Measurements from ENCODE around the gene KIAA1958. TPM values are rescaled to one million over a fixed set of nuclear protein-coding genes. Genes with fewer than 3 reads are reported as not detected.

The KIAA1958 gene
- polyA plus RNA-seq, 2 of the 4 experiments (the other 2 are of a cell fraction): 2.2 to 3.7 TPM

DNA sequence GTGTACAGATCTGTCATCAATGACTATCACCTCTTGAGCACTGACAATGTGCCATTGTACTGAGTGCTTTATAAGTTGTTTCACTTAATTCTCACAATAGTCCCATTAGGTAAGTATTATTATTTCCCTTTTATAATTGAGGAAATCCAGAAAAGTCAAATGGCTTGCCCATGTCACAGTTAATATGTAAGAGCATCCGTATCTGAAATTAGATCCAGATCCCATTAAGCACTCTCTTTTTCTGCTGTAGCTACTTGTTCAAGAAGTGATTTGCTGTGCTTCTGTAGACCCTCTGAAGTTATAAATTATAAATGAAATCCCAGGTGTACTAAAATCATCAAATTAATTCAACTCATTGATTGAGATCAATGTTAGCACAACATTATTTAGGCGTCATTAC is 136.6 kb downstream of the KIAA1958 start:
- H3K4me1 ChIP-seq: no peaks in the 10 kb centered on the region
- CTCF ChIA-PET: no interaction called here
- POLR2A ChIA-PET: no interaction called here
- H3K27ac ChIP-seq: no peak overlapping the region
- no peak overlapping the region for H3K4me3 ChIP-seq
- no peak for ATAC-seq
- no peak for TF ChIP-seq EHF (CRISPR knock-in tag; IDR thresholded peaks at IDR 0.05)
- TF ChIP-seq CHD2 (IDR thresholded peaks at IDR 0.05; ENCODE audit: low read length, partially characterized antibody): no peak
- TF ChIP-seq, protein P1, sequence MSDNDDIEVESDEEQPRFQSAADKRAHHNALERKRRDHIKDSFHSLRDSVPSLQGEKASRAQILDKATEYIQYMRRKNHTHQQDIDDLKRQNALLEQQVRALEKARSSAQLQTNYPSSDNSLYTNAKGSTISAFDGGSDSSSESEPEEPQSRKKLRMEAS (IDR thresholded peaks at IDR 0.05): no peak
- TF ChIP-seq RAD21 (conservative IDR thresholded peaks at IDR 0.05 in 1 of 2, IDR thresholded peaks at IDR 0.05 in 1 of 2): no peak
- TF ChIP-seq POLR2AphosphoS2 (conservative IDR thresholded peaks at IDR 0.05; ENCODE audit: low read length): no peak
- no peak for TF ChIP-seq HDAC2 (IDR thresholded peaks at IDR 0.05)
- TF ChIP-seq FOSB (CRISPR knock-in tag; IDR thresholded peaks at IDR 0.05): no peak
- TF ChIP-seq NR3C1 (IDR thresholded peaks at IDR 0.05): no peak
- no peak for TF ChIP-seq HOXA7 (CRISPR knock-in tag; IDR thresholded peaks at IDR 0.05)
- TF ChIP-seq, protein P2, sequence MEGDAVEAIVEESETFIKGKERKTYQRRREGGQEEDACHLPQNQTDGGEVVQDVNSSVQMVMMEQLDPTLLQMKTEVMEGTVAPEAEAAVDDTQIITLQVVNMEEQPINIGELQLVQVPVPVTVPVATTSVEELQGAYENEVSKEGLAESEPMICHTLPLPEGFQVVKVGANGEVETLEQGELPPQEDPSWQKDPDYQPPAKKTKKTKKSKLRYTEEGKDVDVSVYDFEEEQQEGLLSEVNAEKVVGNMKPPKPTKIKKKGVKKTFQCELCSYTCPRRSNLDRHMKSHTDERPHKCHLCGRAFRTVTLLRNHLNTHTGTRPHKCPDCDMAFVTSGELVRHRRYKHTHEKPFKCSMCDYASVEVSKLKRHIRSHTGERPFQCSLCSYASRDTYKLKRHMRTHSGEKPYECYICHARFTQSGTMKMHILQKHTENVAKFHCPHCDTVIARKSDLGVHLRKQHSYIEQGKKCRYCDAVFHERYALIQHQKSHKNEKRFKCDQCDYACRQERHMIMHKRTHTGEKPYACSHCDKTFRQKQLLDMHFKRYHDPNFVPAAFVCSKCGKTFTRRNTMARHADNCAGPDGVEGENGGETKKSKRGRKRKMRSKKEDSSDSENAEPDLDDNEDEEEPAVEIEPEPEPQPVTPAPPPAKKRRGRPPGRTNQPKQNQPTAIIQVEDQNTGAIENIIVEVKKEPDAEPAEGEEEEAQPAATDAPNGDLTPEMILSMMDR (IDR thresholded peaks at IDR 0.05): no peak
- TF ChIP-seq JUNB (IDR thresholded peaks at IDR 0.05): no peak
- no peak for TF ChIP-seq PHF8 (IDR thresholded peaks at IDR 0.05; ENCODE audit: borderline replicate concordance, low read depth)
- TF ChIP-seq MAZ (IDR thresholded peaks at IDR 0.05; ENCODE audit: borderline replicate concordance, low read depth, low read length): no peak
- no peak for TF ChIP-seq HOXB13 (CRISPR knock-in tag; IDR thresholded peaks at IDR 0.05; ENCODE audit: low read depth)
- TF ChIP-seq, protein P3, sequence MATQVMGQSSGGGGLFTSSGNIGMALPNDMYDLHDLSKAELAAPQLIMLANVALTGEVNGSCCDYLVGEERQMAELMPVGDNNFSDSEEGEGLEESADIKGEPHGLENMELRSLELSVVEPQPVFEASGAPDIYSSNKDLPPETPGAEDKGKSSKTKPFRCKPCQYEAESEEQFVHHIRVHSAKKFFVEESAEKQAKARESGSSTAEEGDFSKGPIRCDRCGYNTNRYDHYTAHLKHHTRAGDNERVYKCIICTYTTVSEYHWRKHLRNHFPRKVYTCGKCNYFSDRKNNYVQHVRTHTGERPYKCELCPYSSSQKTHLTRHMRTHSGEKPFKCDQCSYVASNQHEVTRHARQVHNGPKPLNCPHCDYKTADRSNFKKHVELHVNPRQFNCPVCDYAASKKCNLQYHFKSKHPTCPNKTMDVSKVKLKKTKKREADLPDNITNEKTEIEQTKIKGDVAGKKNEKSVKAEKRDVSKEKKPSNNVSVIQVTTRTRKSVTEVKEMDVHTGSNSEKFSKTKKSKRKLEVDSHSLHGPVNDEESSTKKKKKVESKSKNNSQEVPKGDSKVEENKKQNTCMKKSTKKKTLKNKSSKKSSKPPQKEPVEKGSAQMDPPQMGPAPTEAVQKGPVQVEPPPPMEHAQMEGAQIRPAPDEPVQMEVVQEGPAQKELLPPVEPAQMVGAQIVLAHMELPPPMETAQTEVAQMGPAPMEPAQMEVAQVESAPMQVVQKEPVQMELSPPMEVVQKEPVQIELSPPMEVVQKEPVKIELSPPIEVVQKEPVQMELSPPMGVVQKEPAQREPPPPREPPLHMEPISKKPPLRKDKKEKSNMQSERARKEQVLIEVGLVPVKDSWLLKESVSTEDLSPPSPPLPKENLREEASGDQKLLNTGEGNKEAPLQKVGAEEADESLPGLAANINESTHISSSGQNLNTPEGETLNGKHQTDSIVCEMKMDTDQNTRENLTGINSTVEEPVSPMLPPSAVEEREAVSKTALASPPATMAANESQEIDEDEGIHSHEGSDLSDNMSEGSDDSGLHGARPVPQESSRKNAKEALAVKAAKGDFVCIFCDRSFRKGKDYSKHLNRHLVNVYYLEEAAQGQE (IDR thresholded peaks at IDR 0.05): no peak
- TF ChIP-seq POLR2A (IDR thresholded peaks at IDR 0.05; ENCODE audit: low read length): no peak
- TF ChIP-seq, protein P4, sequence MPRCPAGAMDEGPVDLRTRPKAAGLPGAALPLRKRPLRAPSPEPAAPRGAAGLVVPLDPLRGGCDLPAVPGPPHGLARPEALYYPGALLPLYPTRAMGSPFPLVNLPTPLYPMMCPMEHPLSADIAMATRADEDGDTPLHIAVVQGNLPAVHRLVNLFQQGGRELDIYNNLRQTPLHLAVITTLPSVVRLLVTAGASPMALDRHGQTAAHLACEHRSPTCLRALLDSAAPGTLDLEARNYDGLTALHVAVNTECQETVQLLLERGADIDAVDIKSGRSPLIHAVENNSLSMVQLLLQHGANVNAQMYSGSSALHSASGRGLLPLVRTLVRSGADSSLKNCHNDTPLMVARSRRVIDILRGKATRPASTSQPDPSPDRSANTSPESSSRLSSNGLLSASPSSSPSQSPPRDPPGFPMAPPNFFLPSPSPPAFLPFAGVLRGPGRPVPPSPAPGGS (IDR thresholded peaks at IDR 0.05): no peak
- WGBS (ENCODE audit: missing lambda C conversion rate): 94% methylated on average over 2 of the region's 2 CpGs
- DNase-seq (ENCODE audit: low read depth in 1 of 2, low spot score in 1 of 2): no peak
- H3K9me3 ChIP-seq: no peaks in the 10 kb centered on the region
- no peak overlapping the region for H3K4me2 ChIP-seq
- FAIRE-seq: no peak

DNA sequence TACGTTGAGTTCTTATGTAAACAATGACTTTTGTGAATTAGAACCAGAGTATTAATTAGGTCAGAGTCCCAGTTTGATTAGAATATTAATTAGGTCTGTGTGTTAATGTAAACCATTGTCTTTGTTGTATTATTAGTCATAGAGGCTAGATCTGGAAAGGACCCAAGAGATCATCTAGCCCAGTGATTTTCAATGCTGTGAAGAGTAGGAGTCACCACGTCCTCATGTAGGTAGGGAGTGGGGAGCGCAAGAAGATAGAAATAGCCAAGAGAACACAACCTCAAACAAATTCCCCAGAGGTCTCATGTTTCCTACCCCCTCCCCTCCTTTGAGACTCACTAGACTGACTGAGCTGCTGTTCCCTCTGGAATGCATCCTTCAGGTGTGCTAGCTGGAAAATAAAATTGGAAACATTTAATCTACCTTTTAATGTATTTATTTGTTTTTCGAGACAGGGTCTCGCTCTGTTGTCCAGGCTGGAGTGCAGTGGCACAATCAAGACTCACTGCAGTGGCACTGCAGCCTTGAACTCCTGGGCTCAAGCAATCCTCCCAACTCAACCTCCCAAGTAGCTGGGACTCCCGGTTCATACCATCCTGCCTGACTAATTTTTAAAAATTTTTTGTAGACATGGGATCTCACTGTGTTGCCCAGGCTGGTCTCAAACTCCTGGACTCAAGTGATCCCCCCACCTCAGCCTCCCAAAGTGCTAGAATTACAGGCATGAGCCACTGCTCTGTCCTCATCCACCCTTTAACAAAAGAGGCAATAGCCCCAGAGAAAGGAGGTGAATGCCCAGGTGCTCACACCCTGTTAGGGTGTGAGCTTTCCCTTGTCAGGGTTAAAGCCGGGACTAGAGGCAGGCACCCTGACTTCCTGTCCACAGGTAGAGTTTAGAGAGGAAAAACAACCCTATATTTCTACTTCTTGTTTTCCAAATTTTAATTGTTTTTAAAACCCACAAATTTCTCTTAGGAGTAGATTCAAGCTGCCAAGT is 138.4 kb downstream of the KIAA1958 start:
- Histone ChIP-seq H3K4me1 (no peaks in the 10 kb centered on the region), H3K4me2 (no peak overlapping the region), H3K9me3 (no peaks in the 10 kb centered on the region), H3K4me3 (no peak overlapping the region), H3K27ac (no peak overlapping the region)
- ATAC-seq (no peak), FAIRE-seq (no peak), DNase-seq (ENCODE audit: low read depth in 1 of 2, low spot score in 1 of 2) (no peak)
- CTCF ChIA-PET: no interaction called here
- POLR2A ChIA-PET: no interaction called here
- WGBS (ENCODE audit: missing lambda C conversion rate): 80% methylated on average over 7 of the region's 7 CpGs
- TF ChIP-seq NFE2L2 (conservative IDR thresholded peaks at IDR 0.05; ENCODE audit: low read length) (no peak), CBX2 (IDR thresholded peaks at IDR 0.05; ENCODE audit: borderline replicate concordance, low read depth) (no peak)
